Naive thymus-derived CD4-positive, alpha-beta T cell (primary cell): Measurements from ENCODE around the gene RGS11. TPM values are rescaled to one million over a fixed set of nuclear protein-coding genes. Genes with fewer than 3 reads are reported as not detected.

Source experiments
- ATAC-seq: fragments of 150-1000 bp; cut with Tn5 transposase; 2 replicates; pipeline ENCODE4 v1.10.0; 2021; ENCODE audit warnings: mild to moderate bottlenecking, moderate library complexity
- CTCF ChIA-PET: fragments of 350-600 bp; sonication (Branson Sonifier 250); formaldehyde crosslinking; loops from one replicate; lab custom pipeline; 2021; ENCODE audit warnings: antibody characterized with exemption; lab: Charles Lee
- POLR2A ChIA-PET: fragments of 350-600 bp; sonication (Branson Sonifier 250); formaldehyde crosslinking; loops from one replicate; lab custom pipeline; 2021; ENCODE audit warnings: antibody characterized with exemption, inconsistent platforms; lab: Charles Lee
- DNase-seq, 9 donors: peaks; one replicate each; pipeline versions ENCODE4 v3.0.0 to v3.0.0-alpha.2; 2020 to 2022; ENCODE audit warnings: mixed read lengths in 1 of 9
- H3K27ac ChIP-seq: one replicate; pipeline ENCODE4 v1.7.0; 2013; ENCODE audit warnings: mild to moderate bottlenecking, low read depth, low read length, moderate library complexity
- H3K27me3 ChIP-seq, 2 donors: one replicate each; pipeline ENCODE4 v1.7.0; 2013; ENCODE audit warnings: low read length in 2 of 2, mild to moderate bottlenecking in 2 of 2, moderate library complexity in 2 of 2; ENCODE audit not compliant: control insufficient read depth in 2 of 2, insufficient read depth in 2 of 2
- H3K36me3 ChIP-seq, 3 experiments: 1 replicate in 2 of 3; 2 replicates in 1 of 3; pipeline ENCODE4 v1.7.0; 2013; ENCODE audit warnings: low read length in 3 of 3, mild to moderate bottlenecking in 3 of 3, moderate library complexity in 1 of 3; ENCODE audit not compliant: insufficient read depth in 3 of 3, control insufficient read depth in 2 of 3
- H3K4me1 ChIP-seq, 2 donors: one replicate each; pipeline ENCODE4 v1.7.0; 2013; ENCODE audit warnings: low read length in 2 of 2, mild to moderate bottlenecking in 2 of 2, moderate library complexity in 1 of 2; ENCODE audit not compliant: control insufficient read depth in 2 of 2, insufficient read depth in 2 of 2
- H3K4me3 ChIP-seq: 2 replicates; pipeline ENCODE4 v1.7.0; 2013; ENCODE audit warnings: mild to moderate bottlenecking, low read length
- H3K9me3 ChIP-seq, 3 experiments: 1 replicate in 2 of 3; 2 replicates in 1 of 3; pipeline ENCODE4 v1.7.0; 2013; ENCODE audit warnings: low read length in 3 of 3; ENCODE audit not compliant: control insufficient read depth in 2 of 3
- H3K27ac Mint-ChIP-seq, 9 donors: one replicate each; pipeline ENCODE4 v1.8.0; 2020 to 2022; ENCODE audit warnings: mixed read lengths in 9 of 9, mild to moderate bottlenecking in 8 of 9, moderate library complexity in 5 of 9, inconsistent platforms in 2 of 9
- H3K27me3 Mint-ChIP-seq, 5 donors: one replicate each; pipeline ENCODE4 v1.8.0; 2021 to 2022; ENCODE audit warnings: mixed read lengths in 5 of 5, mild to moderate bottlenecking in 1 of 5
- H3K36me3 Mint-ChIP-seq, 5 donors: one replicate each; pipeline ENCODE4 v1.8.0; 2020 to 2022; ENCODE audit warnings: mixed read lengths in 5 of 5, mild to moderate bottlenecking in 3 of 5, inconsistent platforms in 1 of 5
- H3K4me1 Mint-ChIP-seq, 7 donors: one replicate each; pipeline ENCODE4 v1.8.0; 2020 to 2022; ENCODE audit warnings: mixed read lengths in 7 of 7, mild to moderate bottlenecking in 3 of 7, inconsistent platforms in 1 of 7
- H3K4me3 Mint-ChIP-seq, 10 donors: one replicate each; pipeline ENCODE4 v1.8.0; 2020 to 2022; ENCODE audit warnings: mild to moderate bottlenecking in 10 of 10, mixed read lengths in 10 of 10, moderate library complexity in 6 of 10, inconsistent platforms in 2 of 10
- H3K9me3 Mint-ChIP-seq, 11 donors: one replicate each; pipeline ENCODE4 v1.8.0; 2020 to 2022; ENCODE audit warnings: mixed read lengths in 11 of 11, mild to moderate bottlenecking in 4 of 11, inconsistent platforms in 1 of 11, moderate library complexity in 1 of 11
- intact Hi-C, 2 donors: fragments of 100-400 bp; cut with micrococcal nuclease; formaldehyde crosslinking; loops; one replicate each; pipeline ENCODE4 v1.15.1; 2023
- polyA plus RNA-seq, 2 donors: library from polyadenylated mRNA; unstranded; fragments of 300-500 nt; fragmentation: Illumina TruSeq; gene quantifications; one replicate each; pipeline ENCODE4 v1.2.3, GENCODE V29; 2021
- total RNA-seq, 6 experiments: library from RNA in 5 of 6; stranded (reverse) in 5 of 6; gene quantifications; 1 replicate in 5 of 6; 2 replicates in 1 of 6; pipeline ENCODE4 v1.2.3 and lab custom pipeline; 2021 to 2026

Gene RGS11
- total and polyA plus RNA-seq, 7 experiments from 2014 or later: 0.17 to 0.22 TPM; not detected in 5

DNA sequence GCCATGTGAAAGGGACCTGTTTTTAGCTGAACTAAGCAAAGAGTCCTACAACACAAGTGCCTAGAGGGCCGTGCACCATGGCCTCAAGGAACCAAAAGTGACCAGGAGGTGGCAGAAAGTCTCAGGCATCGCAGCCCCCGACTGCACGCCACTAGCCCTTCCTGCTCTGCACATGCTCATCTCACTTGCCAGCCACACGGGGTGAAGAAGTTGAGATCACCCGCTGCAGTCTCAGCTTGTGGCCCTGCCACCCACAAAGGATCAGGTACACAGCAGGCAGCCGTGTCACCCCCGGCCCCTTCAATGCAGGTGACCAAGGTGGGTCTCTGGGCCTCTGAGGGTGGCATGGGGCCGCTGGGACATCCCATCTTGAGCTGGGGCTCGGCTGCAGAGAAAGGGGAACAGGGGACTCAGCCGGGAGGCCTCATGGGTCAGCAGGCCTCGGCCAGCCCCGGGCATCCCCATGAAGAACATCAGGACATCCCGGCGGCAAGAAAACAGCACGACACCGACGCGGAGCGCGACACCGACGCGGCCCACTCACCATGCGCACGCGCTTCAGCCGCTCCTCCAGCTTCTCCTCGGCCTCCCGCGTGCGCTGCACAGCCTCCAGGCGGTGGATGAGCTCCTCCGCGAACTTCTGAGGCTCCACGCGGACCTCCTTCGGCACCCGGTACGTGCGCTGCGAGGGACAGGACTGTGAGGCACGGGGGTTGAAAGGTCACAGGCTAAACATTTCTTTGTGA is 28.2 kb upstream of the RGS11 start:
- Histone ChIP-seq H3K27me3 (no peaks in the 10 kb centered on the region), H3K9me3 (no peaks in the 10 kb centered on the region), H3K36me3 (peaks cover 0 to 63% (median 17%) of the 10 kb centered on the region in 3 experiments), H3K4me1 (no peaks in the 10 kb centered on the region), H3K27ac (no peak overlapping the region), H3K4me3 (no peak overlapping the region)
- Mint-ChIP-seq H3K27me3 (no peaks in the 10 kb centered on the region), H3K9me3 (no peaks in the 10 kb centered on the region), H3K4me1 (peaks cover 0 to 19% (median 13%) of the 10 kb centered on the region in 7 donors), H3K27ac (peak overlapping the region in 3 of 9 donors; percentile 14 to 43 (median 32)), H3K36me3 (peaks cover 0 to 18% (median 0%) of the 10 kb centered on the region in 5 donors), H3K4me3 (no peak overlapping the region)
- POLR2A ChIA-PET: interaction anchor here (0.6 kb wide), 1 partner anchor 9 kb away, joined by 6 read pairs; no protein-coding TSS in a partner anchor
- CTCF ChIA-PET: no interaction called here
- DNase-seq: no peak
- intact Hi-C loops: no loop called here
- peak; percentile 69 for ATAC-seq

DNA sequence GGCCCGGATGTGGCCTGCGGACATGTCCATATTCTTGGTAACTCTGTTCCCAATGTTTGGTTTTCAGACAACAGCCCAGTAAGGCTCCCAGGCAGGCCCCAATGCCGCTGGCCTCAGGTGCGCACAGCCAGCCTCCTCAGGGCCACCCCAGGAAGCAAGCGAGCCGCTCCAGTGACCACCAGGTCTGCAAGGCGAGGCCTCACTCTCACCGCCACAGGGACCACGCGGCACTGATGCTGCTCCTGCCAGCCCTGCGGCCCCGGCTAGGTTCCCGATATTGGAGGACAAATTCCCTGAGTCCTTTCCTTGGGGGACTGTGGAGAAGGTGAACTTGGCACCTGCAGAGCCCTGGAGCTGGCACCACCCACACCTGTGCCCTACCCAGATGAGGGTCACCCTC is 26.2 kb upstream of the RGS11 start:
- ATAC-seq: no peak
- H3K27ac ChIP-seq: no peak overlapping the region
- H3K27ac Mint-ChIP-seq: no peak overlapping the region

DNA sequence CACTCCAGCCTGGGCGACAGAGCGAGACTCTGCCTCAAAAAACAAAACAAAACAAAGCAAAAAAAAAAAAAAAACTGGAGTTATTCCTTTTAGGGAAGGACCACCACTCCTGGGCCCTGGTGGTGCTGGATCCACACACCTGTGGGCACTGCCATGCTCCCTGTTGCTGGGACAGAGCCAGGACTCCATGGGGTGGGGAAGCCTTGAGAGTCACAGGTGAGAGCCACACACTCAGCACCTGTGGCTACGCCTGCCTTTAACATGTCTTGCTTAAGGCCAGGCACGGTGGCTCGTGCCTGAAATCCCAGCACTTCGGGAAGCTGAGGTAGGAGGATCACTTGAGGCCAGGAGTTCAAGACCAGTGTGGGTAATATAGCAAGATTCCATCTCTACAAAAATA is 25.5 kb upstream of the RGS11 start:
- Histone ChIP-seq H3K36me3 (peaks cover 0 to 62% (median 7%) of the 10 kb centered on the region in 3 experiments), H3K27me3 (no peaks in the 10 kb centered on the region), H3K4me1 (no peaks in the 10 kb centered on the region), H3K9me3 (no peaks in the 10 kb centered on the region), H3K27ac (no peak overlapping the region), H3K4me3 (no peak overlapping the region)
- intact Hi-C loops: no loop called here
- H3K4me1 Mint-ChIP-seq: peaks cover 0 to 10% (median 6%) of the 10 kb centered on the region in 7 donors
- no peaks in the 10 kb centered on the region for H3K9me3 Mint-ChIP-seq
- ChIA-PET CTCF (no interaction called here), POLR2A (no interaction called here)
- no peak for DNase-seq
- H3K27ac Mint-ChIP-seq: no peak overlapping the region
- peaks cover 0 to 11% (median 0%) of the 10 kb centered on the region in 5 donors for H3K36me3 Mint-ChIP-seq
- no peaks in the 10 kb centered on the region for H3K27me3 Mint-ChIP-seq
- no peak overlapping the region for H3K4me3 Mint-ChIP-seq
- ATAC-seq: no peak

More for the DNA sequence above, 26.2 kb upstream of the RGS11 start:
- H3K36me3 Mint-ChIP-seq: peaks cover 0 to 15% (median 0%) of the 10 kb centered on the region in 5 donors
- no peaks in the 10 kb centered on the region for H3K27me3 Mint-ChIP-seq
- H3K4me1 Mint-ChIP-seq: peaks cover 0 to 13% (median 7%) of the 10 kb centered on the region in 7 donors
- H3K9me3 Mint-ChIP-seq: no peaks in the 10 kb centered on the region
- intact Hi-C loops: no loop called here
- Histone ChIP-seq H3K9me3 (no peaks in the 10 kb centered on the region), H3K27me3 (no peaks in the 10 kb centered on the region), H3K4me3 (no peak overlapping the region), H3K4me1 (no peaks in the 10 kb centered on the region), H3K36me3 (peaks cover 0 to 62% (median 7%) of the 10 kb centered on the region in 3 experiments)
- ChIA-PET CTCF (no interaction called here), POLR2A (no interaction called here)
- H3K4me3 Mint-ChIP-seq: no peak overlapping the region
- DNase-seq: no peak

DNA sequence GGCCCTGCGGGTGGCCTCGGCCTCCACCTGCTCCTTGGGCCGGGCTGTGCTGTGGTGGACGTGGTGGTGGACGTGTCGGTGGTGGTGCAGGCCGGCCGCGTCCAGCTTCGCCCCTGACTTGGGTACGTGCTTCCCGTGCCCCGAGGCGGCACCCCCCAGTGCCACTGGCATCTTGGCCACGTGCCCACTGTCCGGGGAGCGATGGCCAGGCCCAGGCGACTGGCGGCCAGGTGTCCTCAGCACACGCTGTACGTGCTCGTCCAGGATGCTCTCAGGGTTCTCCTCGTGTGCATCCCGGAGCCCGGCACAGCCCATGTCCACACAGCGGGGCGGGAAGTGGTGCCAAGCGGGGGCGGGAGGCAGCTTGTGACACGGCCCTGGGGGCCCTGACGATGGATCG is 22.1 kb upstream of the RGS11 start:
- no peaks in the 10 kb centered on the region for H3K4me1 ChIP-seq
- no peak overlapping the region for H3K4me3 ChIP-seq
- H3K36me3 ChIP-seq: peaks cover 0 to 68% (median 7%) of the 10 kb centered on the region in 3 experiments
- no peaks in the 10 kb centered on the region for H3K27me3 Mint-ChIP-seq
- no peak overlapping the region for H3K4me3 Mint-ChIP-seq
- H3K27ac Mint-ChIP-seq: no peak overlapping the region
- H3K27me3 ChIP-seq: no peaks in the 10 kb centered on the region
- intact Hi-C loops: no loop called here
- no peaks in the 10 kb centered on the region for H3K9me3 Mint-ChIP-seq
- DNase-seq (no peak), ATAC-seq (no peak)
- no peaks in the 10 kb centered on the region for H3K36me3 Mint-ChIP-seq
- CTCF ChIA-PET: no interaction called here
- POLR2A ChIA-PET: no interaction called here
- H3K4me1 Mint-ChIP-seq: no peaks in the 10 kb centered on the region
- H3K9me3 ChIP-seq: no peaks in the 10 kb centered on the region
- no peak overlapping the region for H3K27ac ChIP-seq

DNA sequence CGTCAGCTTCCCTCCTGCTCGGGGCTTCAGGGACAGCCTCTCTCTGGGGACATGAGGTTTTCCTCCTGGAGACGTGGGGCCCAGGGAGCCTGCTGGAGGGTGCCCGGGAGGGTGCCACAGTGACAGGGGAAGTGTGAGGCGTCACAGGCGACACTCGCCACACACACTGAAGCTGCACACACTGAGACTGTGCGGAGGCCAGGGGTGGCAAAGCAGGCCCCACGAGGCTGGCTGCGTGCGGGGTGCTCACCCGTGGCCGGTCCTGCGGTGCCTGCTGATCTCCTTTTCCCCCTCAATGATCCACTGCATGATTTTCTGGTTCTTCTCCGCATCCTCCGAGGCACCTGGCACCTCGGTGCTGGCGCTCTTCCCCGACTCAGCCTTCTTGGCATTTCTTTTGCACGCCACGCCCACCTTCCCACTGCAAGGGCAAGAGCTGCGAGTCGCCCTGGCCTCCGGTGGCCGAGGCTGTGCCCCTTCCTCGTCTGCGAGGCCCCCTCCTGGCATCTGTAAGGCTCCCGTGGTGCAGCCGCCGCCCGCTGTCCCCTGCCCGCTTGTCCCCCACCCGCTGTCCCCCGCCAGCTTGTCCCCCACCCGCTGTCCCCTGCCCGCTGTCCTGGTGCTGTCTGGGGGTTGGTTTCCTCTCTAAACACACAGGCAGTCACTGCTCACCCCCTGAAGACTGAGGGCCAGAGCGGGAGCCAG is 21.2 kb upstream of the RGS11 start:
- DNase-seq: no peak
- Histone ChIP-seq H3K27me3 (no peaks in the 10 kb centered on the region), H3K4me3 (no peak overlapping the region), H3K9me3 (no peaks in the 10 kb centered on the region), H3K4me1 (no peaks in the 10 kb centered on the region), H3K36me3 (peaks cover 0 to 68% (median 4%) of the 10 kb centered on the region in 3 experiments), H3K27ac (no peak overlapping the region)
- POLR2A ChIA-PET: no interaction called here
- no peaks in the 10 kb centered on the region for H3K27me3 Mint-ChIP-seq
- CTCF ChIA-PET: no interaction called here
- no peaks in the 10 kb centered on the region for H3K9me3 Mint-ChIP-seq
- ATAC-seq: no peak
- intact Hi-C loops: no loop called here
- H3K4me3 Mint-ChIP-seq: no peak overlapping the region
- H3K4me1 Mint-ChIP-seq: no peaks in the 10 kb centered on the region
- H3K36me3 Mint-ChIP-seq: peaks cover 0 to 4% (median 3%) of the 10 kb centered on the region in 5 donors
- H3K27ac Mint-ChIP-seq: no peak overlapping the region

DNA sequence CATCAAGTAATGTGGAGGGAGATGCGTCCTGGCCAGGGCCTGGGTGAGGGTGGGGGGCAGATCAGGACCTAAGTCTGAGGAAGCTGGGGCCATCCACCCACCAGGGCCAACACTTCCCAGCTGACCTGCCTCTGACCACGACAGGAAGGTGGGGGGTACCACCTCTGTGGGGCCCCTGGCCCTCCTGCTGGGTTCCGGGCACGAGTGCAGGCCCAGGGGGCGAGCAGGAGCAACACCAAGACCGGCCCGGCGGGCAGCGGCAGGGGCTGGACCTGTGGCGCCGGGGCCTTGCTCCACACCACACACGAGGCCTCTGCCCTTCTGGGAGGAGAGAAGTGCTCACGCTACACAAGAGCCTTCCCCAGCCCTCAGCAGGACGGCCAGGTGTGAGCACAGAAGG is 20.5 kb upstream of the RGS11 start:
- no peak overlapping the region for H3K4me3 Mint-ChIP-seq
- Histone ChIP-seq H3K9me3 (no peaks in the 10 kb centered on the region), H3K27ac (no peak overlapping the region), H3K36me3 (peaks cover 0 to 71% (median 8%) of the 10 kb centered on the region in 3 experiments), H3K27me3 (no peaks in the 10 kb centered on the region), H3K4me3 (no peak overlapping the region), H3K4me1 (no peaks in the 10 kb centered on the region)
- DNase-seq (no peak), ATAC-seq (no peak)
- ChIA-PET POLR2A (no interaction called here), CTCF (no interaction called here)
- H3K27ac Mint-ChIP-seq: no peak overlapping the region
- H3K27me3 Mint-ChIP-seq: no peaks in the 10 kb centered on the region
- intact Hi-C loops: no loop called here
- H3K36me3 Mint-ChIP-seq: peaks cover 0 to 10% (median 3%) of the 10 kb centered on the region in 5 donors
- H3K4me1 Mint-ChIP-seq: no peaks in the 10 kb centered on the region
- no peaks in the 10 kb centered on the region for H3K9me3 Mint-ChIP-seq
